EH (cell line): Measurements from ENCODE around the gene EIF3F.

Experiments
- DNase-seq: peaks from one replicate; pipeline ENCODE4 v3.0.0-alpha.2; 2015; ENCODE audit warnings: low read depth

Gene EIF3F

DNA sequence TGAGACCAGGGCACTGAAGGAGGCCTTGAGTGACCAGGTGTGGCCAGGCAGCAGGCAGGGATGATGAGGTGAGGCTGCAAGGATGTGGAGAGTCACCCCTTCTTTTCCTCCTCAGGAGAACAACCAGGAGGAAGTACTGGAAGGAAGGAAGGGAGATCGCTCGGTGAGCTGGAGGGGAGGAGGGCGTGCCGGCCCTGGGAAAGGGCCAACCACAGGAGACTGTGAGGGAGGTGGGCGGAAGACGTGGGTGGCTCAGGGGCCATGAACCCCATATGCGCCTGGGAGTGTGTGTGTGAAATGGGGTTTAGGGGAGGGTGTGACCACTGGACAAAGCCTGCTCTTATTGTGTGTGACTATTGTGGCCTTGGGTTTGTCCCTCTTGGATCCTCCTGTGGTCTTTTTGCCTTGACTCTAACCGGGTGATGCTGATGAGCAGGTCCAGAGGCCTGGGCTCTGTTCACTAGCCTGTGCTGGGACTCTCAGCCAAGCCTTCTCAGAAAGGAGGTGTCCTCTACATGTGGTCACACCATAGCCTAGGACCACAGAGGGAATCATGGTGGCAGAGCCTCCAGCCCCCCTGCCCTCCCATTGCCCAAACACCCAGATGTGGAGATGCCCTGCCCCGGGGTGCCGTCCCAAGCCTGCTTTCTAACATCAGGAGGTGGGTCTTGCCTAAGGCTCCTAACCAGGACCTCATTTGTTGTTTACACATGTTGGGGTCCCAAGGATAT is 52.6 kb downstream of the EIF3F start:
- no peak for DNase-seq

DNA sequence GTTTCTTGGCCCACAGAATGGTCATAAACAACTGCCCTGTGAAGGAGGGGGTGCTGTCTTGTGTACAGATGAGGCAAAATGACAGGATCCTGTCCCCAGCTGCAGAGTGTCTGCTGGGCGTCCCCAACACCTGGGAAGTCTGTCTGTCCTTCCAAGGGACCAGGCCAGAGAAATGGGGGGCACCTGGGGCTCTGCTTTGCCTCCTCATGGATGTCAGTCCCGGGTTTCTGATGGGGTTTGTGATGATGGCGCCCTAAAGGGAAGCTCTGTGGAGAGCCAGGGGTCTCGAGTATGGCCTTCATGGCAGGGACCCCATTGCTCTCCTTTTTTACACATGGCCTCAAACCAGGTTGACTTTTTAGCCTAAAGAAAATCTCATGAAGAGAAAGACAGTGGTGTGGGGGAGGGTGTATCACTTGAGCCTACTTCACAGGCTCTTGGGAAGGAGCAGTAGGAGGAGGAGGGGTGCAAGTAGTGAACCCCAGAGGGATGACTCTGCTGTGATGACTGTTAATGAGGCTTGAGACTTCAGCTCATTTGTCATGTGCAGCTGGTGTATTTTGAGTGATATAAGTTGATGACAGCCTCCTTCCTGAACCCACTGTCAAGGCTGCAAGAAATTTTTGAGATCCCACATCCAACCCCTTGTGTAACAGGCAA is 53.3 kb downstream of the EIF3F start:
- no peak for DNase-seq

- DNase-seq: no peak
Observed at GRCh38 chr11:8040921-8041285, 53.8 kb downstream of the EIF3F start.

- DNase-seq: no peak
Observed at GRCh38 chr11:8041576-8041975, 54.4 kb downstream of the EIF3F start.

DNA sequence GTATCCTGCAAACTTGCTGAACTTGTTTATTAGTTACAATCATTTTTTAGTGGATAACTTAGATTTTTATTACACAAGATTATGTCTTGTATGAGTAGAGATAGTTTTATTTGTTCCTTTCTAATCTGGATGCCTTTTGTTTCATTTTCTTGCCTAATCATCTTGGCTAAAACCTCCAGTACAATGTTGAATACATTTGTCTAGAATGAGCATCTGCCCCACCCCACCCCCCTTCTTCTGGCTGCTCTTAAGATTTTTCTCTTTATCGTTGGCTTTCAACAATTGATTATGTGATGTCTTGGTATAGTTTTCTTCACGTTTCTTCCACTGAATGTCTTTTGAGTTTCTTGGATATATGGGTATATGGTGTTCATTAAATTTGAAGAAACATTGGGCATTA is 56.6 kb downstream of the EIF3F start:
- no peak for DNase-seq

DNA sequence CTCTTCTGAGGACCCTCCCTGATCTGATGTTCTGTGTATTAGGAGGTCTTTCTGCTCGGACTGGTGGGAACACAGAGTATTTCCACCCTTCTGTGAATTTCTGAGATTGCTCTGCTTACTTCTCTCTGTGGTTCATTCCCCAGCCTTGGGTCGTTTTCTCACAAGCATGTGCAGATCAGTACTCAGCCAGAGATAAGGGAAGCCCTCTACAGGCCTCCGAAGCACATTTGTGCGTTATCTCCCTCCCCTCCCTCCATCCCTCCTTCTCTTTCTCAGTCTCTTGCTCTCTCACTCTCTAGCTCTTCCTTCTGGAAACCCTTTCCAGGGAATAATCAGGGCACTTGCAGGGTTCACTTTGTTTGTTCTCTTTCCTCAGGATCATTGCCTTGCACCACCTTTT is 58.7 kb downstream of the EIF3F start:
- no peak for DNase-seq

DNA sequence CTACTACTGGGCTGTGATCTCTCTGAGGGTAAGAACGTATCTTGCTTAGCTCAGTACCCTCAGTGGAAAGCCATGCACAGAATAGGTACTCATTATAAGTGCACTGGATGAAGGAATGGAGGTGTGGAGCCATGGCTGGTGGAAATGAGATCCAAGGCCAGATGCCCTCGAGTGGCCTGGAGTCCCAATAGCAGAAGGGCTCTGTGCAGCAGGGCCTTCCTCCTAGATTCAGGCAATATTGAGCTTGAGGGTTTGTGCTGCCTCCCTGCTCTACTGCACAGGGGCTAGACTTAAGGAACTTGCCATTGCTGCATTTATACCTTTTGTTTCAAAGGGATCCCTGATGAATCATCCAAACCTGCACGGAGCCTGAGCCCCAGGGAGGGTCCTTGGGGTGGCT is 60.2 kb downstream of the EIF3F start:
- no peak for DNase-seq

- no peak for DNase-seq
Observed at GRCh38 chr11:8049084-8049483, 61.9 kb downstream of the EIF3F start.
